Gastroesophageal sphincter (tissue), 3 donors: ENCODE measurements around the gene SLC34A2.

Experiments
- EP300 ChIP-seq: sonication (generic); formaldehyde crosslinking; IDR thresholded peaks from one replicate; pipeline ENCODE4 v1.6.1; 2017; ENCODE audit warnings: antibody characterized with exemption, mild to moderate bottlenecking
- POLR2A ChIP-seq, 2 donors: fragments of 450-650 bp; IDR thresholded peaks; one replicate each; pipeline ENCODE4 v1.6.1; 2017; ENCODE audit warnings: antibody characterized with exemption in 2 of 2, mild to moderate bottlenecking in 2 of 2, moderate library complexity in 1 of 2
- POLR2AphosphoS5 ChIP-seq: sonication (generic); formaldehyde crosslinking; IDR thresholded peaks from one replicate; pipeline ENCODE4 v1.6.1; 2017; ENCODE audit warnings: antibody characterized with exemption
- TF ChIP-seq, protein P1 (sequence below), 4 experiments: fragments of 200-600 bp in 2 of 4; fragments of 450-650 bp in 2 of 4; sonication (generic) in 1 of 4; IDR thresholded peaks; one replicate each; pipeline ENCODE4 v1.5.1; 2017 to 2019; ENCODE audit warnings: antibody characterized with exemption in 4 of 4, mild to moderate bottlenecking in 2 of 4, moderate library complexity in 2 of 4

DNA sequence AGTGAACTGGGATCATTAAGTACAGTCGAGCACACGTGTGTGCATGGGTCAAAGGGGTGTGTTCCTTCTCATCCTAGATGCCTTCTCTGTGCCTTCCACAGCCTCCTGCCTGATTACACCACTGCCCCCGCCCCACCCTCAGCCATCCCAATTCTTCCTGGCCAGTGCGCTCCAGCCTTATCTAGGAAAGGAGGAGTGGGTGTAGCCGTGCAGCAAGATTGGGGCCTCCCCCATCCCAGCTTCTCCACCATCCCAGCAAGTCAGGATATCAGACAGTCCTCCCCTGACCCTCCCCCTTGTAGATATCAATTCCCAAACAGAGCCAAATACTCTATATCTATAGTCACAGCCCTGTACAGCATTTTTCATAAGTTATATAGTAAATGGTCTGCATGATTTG is 22.3 kb downstream of the SLC34A2 start:
- TF ChIP-seq, protein P1, sequence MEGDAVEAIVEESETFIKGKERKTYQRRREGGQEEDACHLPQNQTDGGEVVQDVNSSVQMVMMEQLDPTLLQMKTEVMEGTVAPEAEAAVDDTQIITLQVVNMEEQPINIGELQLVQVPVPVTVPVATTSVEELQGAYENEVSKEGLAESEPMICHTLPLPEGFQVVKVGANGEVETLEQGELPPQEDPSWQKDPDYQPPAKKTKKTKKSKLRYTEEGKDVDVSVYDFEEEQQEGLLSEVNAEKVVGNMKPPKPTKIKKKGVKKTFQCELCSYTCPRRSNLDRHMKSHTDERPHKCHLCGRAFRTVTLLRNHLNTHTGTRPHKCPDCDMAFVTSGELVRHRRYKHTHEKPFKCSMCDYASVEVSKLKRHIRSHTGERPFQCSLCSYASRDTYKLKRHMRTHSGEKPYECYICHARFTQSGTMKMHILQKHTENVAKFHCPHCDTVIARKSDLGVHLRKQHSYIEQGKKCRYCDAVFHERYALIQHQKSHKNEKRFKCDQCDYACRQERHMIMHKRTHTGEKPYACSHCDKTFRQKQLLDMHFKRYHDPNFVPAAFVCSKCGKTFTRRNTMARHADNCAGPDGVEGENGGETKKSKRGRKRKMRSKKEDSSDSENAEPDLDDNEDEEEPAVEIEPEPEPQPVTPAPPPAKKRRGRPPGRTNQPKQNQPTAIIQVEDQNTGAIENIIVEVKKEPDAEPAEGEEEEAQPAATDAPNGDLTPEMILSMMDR (IDR thresholded peaks at IDR 0.05): no peak
- TF ChIP-seq POLR2A (IDR thresholded peaks at IDR 0.05) (no peak), POLR2AphosphoS5 (no peak), EP300 (no peak)
